ENCODE measurements around the gene ZNF70. TPM values are rescaled to one million over a fixed set of nuclear protein-coding genes. Genes with fewer than 3 reads are reported as not detected.

The ZNF70 gene
- total RNA-seq, 2 experiments from 2014 or later: 1.7 TPM

GRCh38 chr22:23786752-23787599 is 36.1 kb upstream of the ZNF70 start, which contains the start of gene SMARCB1:
TSS of gene SMARCB1 (plus strand) at chr22:23786966. CDS start at chr22:23787170, 204 bp downstream.
- intact Hi-C loops (cut with micrococcal nuclease): no loop called here
- ATAC-seq (peak; percentile 83), DNase-seq (peak; percentile 93)
- ChIA-PET CTCF (interaction anchor here (1.0 to 1.6 kb wide), 4 partner anchors 14 to 107 kb away, joined by 3 read pairs; partner anchors contain the start of genes MIF and MMP11), POLR2A (interaction anchor here (0.7 to 3.3 kb wide), 6 partner anchors 9 to 65 kb away, joined by 3 to 14 read pairs (median 3); partner anchors contain the start of gene MMP11)
- Mint-ChIP-seq H3K4me1 (ENCODE audit: low read depth) (peaks cover 36% of the 10 kb centered on the region), H3K27me3 (no peaks in the 10 kb centered on the region), H3K27ac (peak within 1 kb of the TSS; percentile 96), H3K36me3 (ENCODE audit: low read depth) (peaks cover 5% of the 10 kb centered on the region), H3K4me3 (peak within 1 kb of the TSS; percentile 84), H3K9me3 (no peaks in the 10 kb centered on the region)
- no peak for TF ChIP-seq CTCF (IDR thresholded peaks at IDR 0.05)

- Mint-ChIP-seq H3K27ac (peak overlapping the region; percentile 96), H3K36me3 (ENCODE audit: low read depth) (peaks cover 5% of the 10 kb centered on the region), H3K4me3 (peak overlapping the region; percentile 84), H3K9me3 (no peaks in the 10 kb centered on the region), H3K4me1 (ENCODE audit: low read depth) (peaks cover 31% of the 10 kb centered on the region), H3K27me3 (no peaks in the 10 kb centered on the region)
- intact Hi-C loops (cut with micrococcal nuclease): no loop called here
- ATAC-seq (peak; percentile 25), DNase-seq (peak; percentile 48)
- no peak for TF ChIP-seq CTCF (IDR thresholded peaks at IDR 0.05)
- POLR2A ChIA-PET: interaction anchor here (0.7 to 3.3 kb wide), 5 partner anchors 8 to 25 kb away, joined by 3 to 14 read pairs (median 3); partner anchors contain the start of gene MMP11
- CTCF ChIA-PET: interaction anchor here (1.0 to 1.6 kb wide), 9 partner anchors 14 to 108 kb away, joined by 3 to 5 read pairs (median 3); partner anchors contain the start of genes CHCHD10, MIF, MMP11 and SLC2A11
These were observed 35.4 kb upstream of the ZNF70 start for GRCh38 chr22:23786261-23786710.

GRCh38 chr22:23784215-23784732 is 33.4 kb upstream of the ZNF70 start:
- ChIA-PET POLR2A (interaction anchor here (0.6 to 0.9 kb wide), 3 partner anchors 17 to 188 kb away, joined by 3 to 4 read pairs (median 3); no protein-coding TSS in a partner anchor), CTCF (no interaction called here)
- intact Hi-C loops (cut with micrococcal nuclease): no loop called here
- Mint-ChIP-seq H3K27ac (peak overlapping the region; percentile 10), H3K4me1 (ENCODE audit: low read depth) (peaks cover 23% of the 10 kb centered on the region), H3K36me3 (ENCODE audit: low read depth) (peaks cover 2% of the 10 kb centered on the region), H3K4me3 (no peak overlapping the region), H3K27me3 (no peaks in the 10 kb centered on the region), H3K9me3 (no peaks in the 10 kb centered on the region)
- ATAC-seq (no peak), DNase-seq (peak; percentile 40)
- no peak for TF ChIP-seq CTCF (IDR thresholded peaks at IDR 0.05)

GRCh38 chr22:23783265-23784150 is 32.6 kb upstream of the ZNF70 start:
- no peak overlapping the region for H3K4me3 Mint-ChIP-seq
- TF ChIP-seq CTCF (IDR thresholded peaks at IDR 0.05): no peak
- intact Hi-C loops (cut with micrococcal nuclease): no loop called here
- H3K36me3 Mint-ChIP-seq (ENCODE audit: low read depth): no peaks in the 10 kb centered on the region
- no peaks in the 10 kb centered on the region for H3K27me3 Mint-ChIP-seq
- ChIA-PET CTCF (no interaction called here), POLR2A (interaction anchor here (0.6 to 0.9 kb wide), 3 partner anchors 16 to 188 kb away, joined by 3 to 4 read pairs (median 3); no protein-coding TSS in a partner anchor)
- H3K27ac Mint-ChIP-seq: peak overlapping the region; percentile 4
- no peaks in the 10 kb centered on the region for H3K9me3 Mint-ChIP-seq
- no peak for ATAC-seq
- H3K4me1 Mint-ChIP-seq (ENCODE audit: low read depth): peaks cover 20% of the 10 kb centered on the region
- no peak for DNase-seq

Data from activated CD8-positive, alpha-beta T cell treated with anti-CD3 and anti-CD28 coated beads for 36 hours (primary cell).